Activated CD4-positive, alpha-beta T cell treated with anti-CD3 and anti-CD28 coated beads for 48 hours (primary cell): Measurements from ENCODE around the gene FGF21.

Source experiments
- DNase-seq: peaks from one replicate; pipeline ENCODE4 v3.0.0-alpha.2; 2020

FGF21 gene

GRCh38 chr19:48794291-48794690 lies 39.0 kb downstream of the FGF21 start:
- DNase-seq = no peak

- peak; percentile 89 for DNase-seq
Observed at GRCh38 chr19:48795055-48795684, 39.8 kb downstream of the FGF21 start.

- no peak for DNase-seq
Observed at GRCh38 chr19:48795685-48796070, 40.4 kb downstream of the FGF21 start.

- DNase-seq = no peak
Observed at GRCh38 chr19:48796298-48797083, 41.2 kb downstream of the FGF21 start.

- no peak for DNase-seq
Observed at GRCh38 chr19:48797103-48797502, 41.8 kb downstream of the FGF21 start.

GRCh38 chr19:48798937-48799336 lies 43.6 kb downstream of the FGF21 start:
- no peak for DNase-seq

- no peak for DNase-seq
Observed at GRCh38 chr19:48799358-48800300, 44.3 kb downstream of the FGF21 start.

GRCh38 chr19:48802623-48803022 lies 47.3 kb downstream of the FGF21 start:
- no peak for DNase-seq

- no peak for DNase-seq
Observed at GRCh38 chr19:48804496-48804895, 49.2 kb downstream of the FGF21 start.

GRCh38 chr19:48805452-48805851 lies 50.1 kb downstream of the FGF21 start:
- no peak for DNase-seq

GRCh38 chr19:48806518-48806817 lies 51.1 kb downstream of the FGF21 start:
- peak; percentile 50 for DNase-seq

GRCh38 chr19:48806818-48807589 lies 51.7 kb downstream of the FGF21 start:
- no peak for DNase-seq

- no peak for DNase-seq
Observed at GRCh38 chr19:48807590-48808308, 52.4 kb downstream of the FGF21 start.
